ENCODE data around the gene ARMC9.

The ARMC9 gene

GRCh38 chr2:231270221-231271114, 72.0 kb downstream of the ARMC9 start:
- H3K27ac ChIP-seq: no peak overlapping the region
- DNase-seq (ENCODE audit: low spot score): no peak
- CTCF ChIA-PET: interaction anchor here (0.7 kb wide), 2 partner anchors 45 to 65 kb away, joined by 3 read pairs; no protein-coding TSS in a partner anchor
- TF ChIP-seq, protein P1, sequence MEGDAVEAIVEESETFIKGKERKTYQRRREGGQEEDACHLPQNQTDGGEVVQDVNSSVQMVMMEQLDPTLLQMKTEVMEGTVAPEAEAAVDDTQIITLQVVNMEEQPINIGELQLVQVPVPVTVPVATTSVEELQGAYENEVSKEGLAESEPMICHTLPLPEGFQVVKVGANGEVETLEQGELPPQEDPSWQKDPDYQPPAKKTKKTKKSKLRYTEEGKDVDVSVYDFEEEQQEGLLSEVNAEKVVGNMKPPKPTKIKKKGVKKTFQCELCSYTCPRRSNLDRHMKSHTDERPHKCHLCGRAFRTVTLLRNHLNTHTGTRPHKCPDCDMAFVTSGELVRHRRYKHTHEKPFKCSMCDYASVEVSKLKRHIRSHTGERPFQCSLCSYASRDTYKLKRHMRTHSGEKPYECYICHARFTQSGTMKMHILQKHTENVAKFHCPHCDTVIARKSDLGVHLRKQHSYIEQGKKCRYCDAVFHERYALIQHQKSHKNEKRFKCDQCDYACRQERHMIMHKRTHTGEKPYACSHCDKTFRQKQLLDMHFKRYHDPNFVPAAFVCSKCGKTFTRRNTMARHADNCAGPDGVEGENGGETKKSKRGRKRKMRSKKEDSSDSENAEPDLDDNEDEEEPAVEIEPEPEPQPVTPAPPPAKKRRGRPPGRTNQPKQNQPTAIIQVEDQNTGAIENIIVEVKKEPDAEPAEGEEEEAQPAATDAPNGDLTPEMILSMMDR (conservative IDR thresholded peaks at IDR 0.05; ENCODE audit: low read depth): no peak
- POLR2A ChIA-PET (ENCODE audit: low non-redundant PET): no interaction called here

- CTCF ChIA-PET: no interaction called here
These were observed 74.6 kb downstream of the ARMC9 start for GRCh38 chr2:231272991-231273390.

DNA sequence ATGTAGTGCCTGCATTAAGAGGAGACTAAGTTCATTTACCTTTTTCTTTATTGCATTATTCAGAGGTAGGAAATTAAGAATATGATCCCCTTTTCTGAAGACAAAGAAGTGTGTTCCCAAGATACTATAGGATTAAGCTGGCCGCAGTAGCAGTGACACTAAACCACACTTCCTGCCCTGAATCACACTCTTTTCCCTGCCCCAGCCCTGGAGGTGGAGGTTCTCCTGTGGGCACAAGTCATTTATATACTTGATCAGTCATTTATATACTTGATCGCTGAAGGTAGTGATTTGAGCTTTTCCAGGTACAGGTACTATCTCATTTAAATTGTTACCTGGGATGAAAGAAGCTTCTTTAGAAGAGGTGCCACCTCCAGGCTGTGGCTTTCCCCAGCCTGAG, 78.6 kb downstream of the ARMC9 start:
- no peak for DNase-seq (ENCODE audit: low spot score)
- H3K27ac ChIP-seq: no peak overlapping the region
- POLR2A ChIA-PET (ENCODE audit: low non-redundant PET): no interaction called here
- CTCF ChIA-PET: interaction anchor here (0.6 kb wide), 1 partner anchor 649 kb away, joined by 3 read pairs; the partner anchor contains the start of gene NPPC
- TF ChIP-seq, protein P1 (conservative IDR thresholded peaks at IDR 0.05; ENCODE audit: low read depth): no peak

More at GRCh38 chr2:231272991-231273390, 74.6 kb downstream of the ARMC9 start:
- DNase-seq (ENCODE audit: low spot score): no peak
- no peak overlapping the region for H3K27ac ChIP-seq
- POLR2A ChIA-PET (ENCODE audit: low non-redundant PET): no interaction called here
- TF ChIP-seq, protein P1 (conservative IDR thresholded peaks at IDR 0.05; ENCODE audit: low read depth): no peak

DNA sequence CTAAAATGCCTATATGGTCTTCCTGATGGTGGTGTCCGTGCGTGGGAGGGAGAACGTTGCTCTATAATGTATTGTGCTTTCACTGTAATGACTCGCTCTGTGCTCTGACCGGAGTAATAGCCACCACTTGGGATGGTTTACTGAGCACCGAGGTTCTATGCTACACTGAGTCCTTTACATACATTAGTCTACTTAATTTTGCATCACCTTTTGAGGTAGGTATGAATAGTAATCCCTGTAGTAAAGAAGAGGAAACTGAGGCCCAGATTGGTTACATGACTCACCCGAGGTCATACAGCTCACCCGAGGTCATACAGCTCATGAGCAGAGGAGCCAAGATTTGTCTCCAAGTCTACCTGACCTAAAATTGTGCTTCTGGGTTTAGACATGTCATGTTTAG, 79.5 kb downstream of the ARMC9 start:
- H3K27ac ChIP-seq: no peak overlapping the region
- TF ChIP-seq, protein P1 (conservative IDR thresholded peaks at IDR 0.05; ENCODE audit: low read depth): no peak
- ChIA-PET POLR2A (ENCODE audit: low non-redundant PET) (no interaction called here), CTCF (interaction anchor here (0.8 kb wide), 1 partner anchor 1210 kb away, joined by 3 read pairs; no protein-coding TSS in a partner anchor)
- DNase-seq (ENCODE audit: low spot score): no peak

GRCh38 chr2:231278868-231279267, 80.4 kb downstream of the ARMC9 start:
- CTCF ChIA-PET: interaction anchor here (0.8 kb wide), 1 partner anchor 1211 kb away, joined by 3 read pairs; no protein-coding TSS in a partner anchor
- no peak for DNase-seq (ENCODE audit: low spot score)
- H3K27ac ChIP-seq: no peak overlapping the region
- POLR2A ChIA-PET (ENCODE audit: low non-redundant PET): no interaction called here
- TF ChIP-seq, protein P1 (conservative IDR thresholded peaks at IDR 0.05; ENCODE audit: low read depth): no peak

- TF ChIP-seq, protein P1 (conservative IDR thresholded peaks at IDR 0.05; ENCODE audit: low read depth): no peak
- POLR2A ChIA-PET (ENCODE audit: low non-redundant PET): no interaction called here
- H3K27ac ChIP-seq: no peak overlapping the region
- DNase-seq (ENCODE audit: low spot score): no peak
- CTCF ChIA-PET: interaction anchor here (0.5 kb wide), 1 partner anchor 10 kb away, joined by 6 read pairs; no protein-coding TSS in a partner anchor
These were observed 82.4 kb downstream of the ARMC9 start for GRCh38 chr2:231280846-231281245.

All from RWPE1 (cell line).